ENCODE data around the gene TSN.
"Not testable (repeated sequence)": the region's sequence is repeated elsewhere in the genome, so short reads cannot be mapped to it uniquely, and the experiment has no call there.

Gene TSN

GRCh38 chr2:121755237-121756111, at the start of gene TSN:
TSS of gene TSN (plus strand) at chr2:121755651. CDS start at chr2:121755780, 129 bp downstream.
- TF ChIP-seq CTCF (IDR thresholded peaks at IDR 0.05), result no peak
- no peak for TF ChIP-seq ZFX (IDR thresholded peaks at IDR 0.05; ENCODE audit: borderline replicate concordance)
- peak within 1 kb of the TSS; percentile 77 for H3K27ac ChIP-seq

- no peak overlapping the region for H3K27ac ChIP-seq
- no peak for TF ChIP-seq CTCF (IDR thresholded peaks at IDR 0.05)
- no peak for TF ChIP-seq ZFX (IDR thresholded peaks at IDR 0.05; ENCODE audit: borderline replicate concordance)
These were observed 49.5 kb upstream of the TSN start for GRCh38 chr2:121705958-121706357.

DNA sequence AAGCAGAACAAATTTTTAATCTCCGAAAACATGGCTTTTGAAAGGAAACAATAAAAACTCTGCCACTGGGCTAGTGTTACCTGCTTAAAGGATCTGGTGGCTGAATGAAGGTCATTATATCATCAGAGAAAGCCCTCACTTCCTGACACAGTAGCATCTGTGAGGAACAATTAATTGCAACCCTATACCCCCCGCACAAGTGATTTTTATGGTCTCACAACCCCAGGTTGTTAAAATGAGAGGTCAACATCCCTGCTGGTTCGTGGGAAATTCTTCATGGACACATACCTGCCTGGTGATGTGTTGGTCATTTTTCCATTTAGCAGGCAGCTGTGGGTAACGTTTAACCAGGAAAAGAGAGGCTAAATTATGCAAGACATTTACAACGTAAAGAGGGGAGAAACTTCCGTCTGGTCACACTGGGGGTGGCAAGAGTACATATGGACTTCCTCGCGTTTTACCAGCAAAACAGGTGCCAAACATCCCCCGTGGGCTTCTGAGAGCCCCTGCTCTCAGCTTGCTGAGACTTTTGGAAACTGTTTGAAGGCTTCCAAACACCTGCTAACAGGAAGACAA, 48.0 kb upstream of the TSN start:
- TF ChIP-seq ZFX (IDR thresholded peaks at IDR 0.05; ENCODE audit: borderline replicate concordance) (no peak), CTCF (IDR thresholded peaks at IDR 0.05) (no peak)
- no peak overlapping the region for H3K27ac ChIP-seq

GRCh38 chr2:121707920-121708361, 47.5 kb upstream of the TSN start:
- H3K27ac ChIP-seq, result no peak overlapping the region
- TF ChIP-seq ZFX (IDR thresholded peaks at IDR 0.05; ENCODE audit: borderline replicate concordance) (no peak), CTCF (IDR thresholded peaks at IDR 0.05) (no peak)

DNA sequence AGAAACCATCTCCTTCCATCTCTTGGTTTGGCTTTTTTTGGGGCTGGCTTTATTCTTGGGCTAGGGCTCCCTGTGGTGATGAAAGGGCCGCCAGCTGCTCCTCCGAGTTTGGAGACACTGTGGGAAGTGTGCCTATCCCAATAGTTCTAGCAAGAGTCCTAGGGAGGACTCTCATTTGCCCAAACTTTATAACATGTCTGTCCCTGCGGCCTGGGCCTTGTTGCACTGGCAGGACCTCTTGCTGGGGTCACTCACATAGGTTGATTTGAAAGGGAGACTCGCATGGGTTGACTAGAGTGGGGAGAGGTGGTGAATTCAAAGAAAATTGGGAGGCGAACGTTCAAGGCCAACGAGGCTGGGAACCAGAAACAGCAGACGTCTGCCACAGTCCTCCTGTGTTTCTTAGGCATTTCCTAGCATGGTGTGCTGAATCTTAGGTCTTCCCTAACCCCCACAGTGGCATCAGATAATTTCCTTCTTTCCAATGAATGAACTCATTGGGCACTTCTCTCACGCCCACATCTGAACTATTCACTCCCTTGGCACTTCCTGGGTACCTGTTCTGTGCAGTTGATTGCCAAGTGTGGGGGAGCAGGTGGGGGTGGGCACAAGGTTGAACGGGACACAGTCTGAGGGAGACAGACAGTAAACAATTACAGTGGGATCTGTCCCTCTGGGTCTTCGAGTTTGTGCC, 45.5 kb upstream of the TSN start:
- no peak for TF ChIP-seq ZFX (IDR thresholded peaks at IDR 0.05; ENCODE audit: borderline replicate concordance)

DNA sequence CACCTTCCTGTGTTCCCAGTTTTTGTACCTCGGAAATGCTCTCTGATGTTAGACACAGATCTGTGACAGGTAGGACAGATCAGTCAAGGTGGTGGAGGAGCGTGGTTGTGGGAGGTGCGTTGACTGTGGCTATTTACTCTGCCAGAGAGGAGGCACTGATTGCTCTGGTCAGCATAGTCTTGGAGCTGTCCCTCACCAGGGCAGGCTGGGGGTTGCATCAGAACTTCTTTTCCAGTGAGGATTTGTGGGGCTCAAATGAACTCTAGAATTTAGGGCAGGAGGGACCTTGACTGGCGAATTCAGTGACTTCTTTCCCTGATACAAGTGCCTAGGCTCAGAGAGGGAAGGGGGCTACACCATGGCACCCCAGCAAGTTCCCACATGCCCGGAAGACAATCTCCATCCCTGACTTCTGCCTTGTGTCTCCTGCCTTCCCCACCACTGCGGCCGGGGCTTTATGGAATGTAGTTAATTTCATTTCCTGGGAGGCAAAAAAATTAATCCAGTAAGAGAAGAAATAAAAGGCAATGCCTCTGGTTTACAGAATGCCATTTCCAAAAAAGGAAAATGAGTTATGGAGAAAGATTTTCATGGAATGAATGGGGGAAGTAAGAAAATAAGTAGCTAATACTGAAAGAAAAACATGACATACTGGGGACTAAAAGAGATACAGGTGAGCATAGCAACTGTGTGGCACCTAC, 44.8 kb upstream of the TSN start:
- TF ChIP-seq ZFX (IDR thresholded peaks at IDR 0.05; ENCODE audit: borderline replicate concordance) (no peak), CTCF (IDR thresholded peaks at IDR 0.05) (no peak)
- no peak overlapping the region for H3K27ac ChIP-seq

More for the DNA sequence above, 45.5 kb upstream of the TSN start:
- H3K27ac ChIP-seq, result no peak overlapping the region

GRCh38 chr2:121711481-121711880, 44.0 kb upstream of the TSN start:
- not testable (repeated sequence) for H3K27ac ChIP-seq

Data from 22Rv1 (cell line).